ENCODE data around the gene TSHZ2. TPM values are rescaled to one million over a fixed set of nuclear protein-coding genes. Genes with fewer than 3 reads are reported as not detected.

The TSHZ2 gene
- total and polyA plus RNA-seq, 2 donors (not counting 1 experiment from before 2014, with no cell fraction given) = 1.00 to 5.7 TPM

GRCh38 chr20:53263554-53264438, 291.6 kb downstream of the TSHZ2 start:
- Histone ChIP-seq H4K20me1 (ENCODE audit: control insufficient read depth, insufficient read depth, low read length, poor library complexity, severe bottlenecking) (no peaks in the 10 kb centered on the region), H3K79me2 (ENCODE audit: control insufficient read depth, insufficient read depth, low read length) (no peaks in the 10 kb centered on the region), H3K4me1 (ENCODE audit: control insufficient read depth in 2 of 2, insufficient read depth in 2 of 2, low read length in 2 of 2) (no peaks in the 10 kb centered on the region), H3K9me3 (ENCODE audit: control extremely low read depth in 1 of 3, control insufficient read depth in 2 of 3, insufficient read depth in 1 of 3, low read length in 2 of 3) (no peaks in the 10 kb centered on the region), H3K4me2 (replicated peaks; ENCODE audit: low read depth, low read length, poor library complexity, severe bottlenecking) (no peak overlapping the region), H3K36me3 (replicated peaks in 1 of 2; ENCODE audit: control extremely low read depth in 1 of 2, control insufficient read depth in 1 of 2, extremely low read depth in 1 of 2, insufficient read depth in 2 of 2, low read length in 1 of 2) (no peaks in the 10 kb centered on the region), H3K4me3 (ENCODE audit: control extremely low read depth in 1 of 5, extremely low read depth in 1 of 5, insufficient read depth in 1 of 5, low read depth in 2 of 5, low read length in 4 of 5) (no peak overlapping the region), H3K9ac (ENCODE audit: low read length) (no peak overlapping the region), H2AFZ (ENCODE audit: insufficient read depth, low read depth, low read length, poor library complexity, severe bottlenecking) (no peak overlapping the region), H3K27ac (ENCODE audit: low read length in 2 of 2) (no peak overlapping the region), H3K27me3 (replicated peaks in 1 of 4; ENCODE audit: control extremely low read depth in 1 of 4, control insufficient read depth in 3 of 4, insufficient read depth in 4 of 4, low read length in 3 of 4) (peaks cover 0 to 1% (median 0%) of the 10 kb centered on the region in 4 experiments)
- Mint-ChIP-seq H3K4me3 (no peak overlapping the region), H3K27ac (no peak overlapping the region), H3K9me3 (ENCODE audit: insufficient read depth) (no peaks in the 10 kb centered on the region), H3K4me1 (no peaks in the 10 kb centered on the region), H3K27me3 (peaks cover 11% of the 10 kb centered on the region)
- TF ChIP-seq CTCF (IDR thresholded peaks at IDR 0.05) (no peak), EZH2 (IDR thresholded peaks at IDR 0.05; ENCODE audit: borderline replicate concordance, insufficient read depth, low read depth, low read length, poor library complexity, severe bottlenecking) (no peak)
- WGBS (ENCODE audit: insufficient coverage) = 72% methylated on average over 3 of the region's 8 CpGs
- intact Hi-C loops (cut with micrococcal nuclease) = no loop called here
- DNase-seq (no peak), ATAC-seq (ENCODE audit: low read depth) (no peak)
- POLR2A ChIA-PET = no interaction called here
- CTCF ChIA-PET = no interaction called here

- Histone ChIP-seq H4K20me1 (ENCODE audit: control insufficient read depth, insufficient read depth, low read length, poor library complexity, severe bottlenecking) (no peaks in the 10 kb centered on the region), H3K27ac (ENCODE audit: low read length in 2 of 2) (no peak overlapping the region), H3K9ac (ENCODE audit: low read length) (no peak overlapping the region), H3K4me1 (ENCODE audit: control insufficient read depth in 2 of 2, insufficient read depth in 2 of 2, low read length in 2 of 2) (no peaks in the 10 kb centered on the region), H3K79me2 (ENCODE audit: control insufficient read depth, insufficient read depth, low read length) (no peaks in the 10 kb centered on the region), H3K36me3 (replicated peaks in 1 of 2; ENCODE audit: control extremely low read depth in 1 of 2, control insufficient read depth in 1 of 2, extremely low read depth in 1 of 2, insufficient read depth in 2 of 2, low read length in 1 of 2) (no peaks in the 10 kb centered on the region), H3K27me3 (replicated peaks in 1 of 4; ENCODE audit: control extremely low read depth in 1 of 4, control insufficient read depth in 3 of 4, insufficient read depth in 4 of 4, low read length in 3 of 4) (no peaks in the 10 kb centered on the region), H3K4me3 (ENCODE audit: control extremely low read depth in 1 of 5, extremely low read depth in 1 of 5, insufficient read depth in 1 of 5, low read depth in 2 of 5, low read length in 4 of 5) (no peak overlapping the region), H2AFZ (ENCODE audit: insufficient read depth, low read depth, low read length, poor library complexity, severe bottlenecking) (no peak overlapping the region), H3K4me2 (replicated peaks; ENCODE audit: low read depth, low read length, poor library complexity, severe bottlenecking) (no peak overlapping the region), H3K9me3 (ENCODE audit: control extremely low read depth in 1 of 3, control insufficient read depth in 2 of 3, insufficient read depth in 1 of 3, low read length in 2 of 3) (no peaks in the 10 kb centered on the region)
- 100% methylated on average over 2 of the region's 3 CpGs for WGBS (ENCODE audit: insufficient coverage)
- no peak for DNase-seq
- Mint-ChIP-seq H3K4me3 (no peak overlapping the region), H3K27me3 (peaks cover 11% of the 10 kb centered on the region), H3K27ac (no peak overlapping the region), H3K4me1 (no peaks in the 10 kb centered on the region), H3K9me3 (ENCODE audit: insufficient read depth) (no peaks in the 10 kb centered on the region)
- intact Hi-C loops (cut with micrococcal nuclease) = no loop called here
- TF ChIP-seq EZH2 (IDR thresholded peaks at IDR 0.05; ENCODE audit: borderline replicate concordance, insufficient read depth, low read depth, low read length, poor library complexity, severe bottlenecking) = no peak
- no peak for TF ChIP-seq CTCF (IDR thresholded peaks at IDR 0.05)
- ATAC-seq (ENCODE audit: low read depth) = no peak
- ChIA-PET CTCF (no interaction called here), POLR2A (no interaction called here)
Observed at GRCh38 chr20:53264604-53265003, 292.4 kb downstream of the TSHZ2 start.
